GM12875 (cell line): ENCODE results near the gene PDK2.

Source experiments
- H3K4me3 ChIP-seq: one replicate; pipeline ENCODE4 v1.5.1; 2011; ENCODE audit warnings: low read depth, low read length, control low read depth
- CTCF ChIP-seq: IDR thresholded peaks from 2 replicates; pipeline ENCODE4 v1.5.1; 2011; ENCODE audit warnings: low read depth, mild to moderate bottlenecking, control low read depth, inconsistent platforms, low read length, moderate library complexity, borderline replicate concordance; ENCODE audit not compliant: insufficient read depth

The PDK2 gene

GRCh38 chr17:50052822-50053653 lies 42.1 kb upstream of the PDK2 start:
- no peak for TF ChIP-seq CTCF
- H3K4me3 ChIP-seq, result no peak overlapping the region

GRCh38 chr17:50053654-50053960 lies 41.5 kb upstream of the PDK2 start:
- no peak overlapping the region for H3K4me3 ChIP-seq
- TF ChIP-seq CTCF, result no peak

GRCh38 chr17:50055055-50055425 lies 40.1 kb upstream of the PDK2 start:
- no peak for TF ChIP-seq CTCF

GRCh38 chr17:50055426-50056216 lies 39.5 kb upstream of the PDK2 start, which contains the start of gene ITGA3:
ITGA3 (plus strand) TSS chr17:50056110; CDS start chr17:50056440, 330 bp downstream.
- no peak for TF ChIP-seq CTCF
- peak within 1 kb of the TSS; percentile 67 for H3K4me3 ChIP-seq

More at GRCh38 chr17:50055055-50055425, 40.1 kb upstream of the PDK2 start:
- H3K4me3 ChIP-seq, result peak overlapping the region; percentile 67

- peak; percentile 72 for TF ChIP-seq CTCF
- H3K4me3 ChIP-seq, result peak overlapping the region; percentile 67
Measured at GRCh38 chr17:50056217-50056960, 38.8 kb upstream of the PDK2 start.

- H3K4me3 ChIP-seq, result peak overlapping the region; percentile 67
- no peak for TF ChIP-seq CTCF
Measured at GRCh38 chr17:50056961-50057330, 38.2 kb upstream of the PDK2 start.
